Keratinocyte (primary cell): ENCODE results near the gene WDR7. TPM values are rescaled to one million over a fixed set of nuclear protein-coding genes. Genes with fewer than 3 reads are reported as not detected.

Source experiments
- DNase-seq: peaks from one replicate; pipeline ENCODE4 v3.0.0-alpha.2; 2011; ENCODE audit warnings: low read depth, missing footprints, low spot score
- FAIRE-seq: peaks from 2 replicates; lab custom pipeline; 2011; peaks lifted over from hg19 to GRCh38; lab: Jason Lieb, UNC
- H2AFZ ChIP-seq: 2 replicates; pipeline ENCODE4 v1.6.0; 2012; ENCODE audit warnings: low read length, control low read depth, inconsistent platforms; ENCODE audit not compliant: control insufficient read depth
- H3K27ac ChIP-seq: 2 replicates; pipeline ENCODE4 v1.5.1; 2011; ENCODE audit warnings: low read length; ENCODE audit not compliant: control insufficient read depth, insufficient read depth
- H3K27me3 ChIP-seq: 3 replicates; pipeline ENCODE4 v1.6.0; 2011; ENCODE audit warnings: low read length; ENCODE audit not compliant: control insufficient read depth, insufficient read depth; ENCODE audit errors: extremely low read depth
- H3K36me3 ChIP-seq, 2 experiments: 2 replicates in 1 of 2; 3 replicates in 1 of 2; pipeline ENCODE4 v1.5.1; 2011; ENCODE audit warnings: low read length in 2 of 2, mild to moderate bottlenecking in 1 of 2; ENCODE audit not compliant: control insufficient read depth in 2 of 2, insufficient read depth in 2 of 2; ENCODE audit errors: extremely low read depth in 1 of 2
- H3K4me1 ChIP-seq: 3 replicates; pipeline ENCODE4 v1.5.1; 2011; ENCODE audit warnings: low read length; ENCODE audit not compliant: control insufficient read depth, insufficient read depth; ENCODE audit errors: extremely low read depth
- H3K4me2 ChIP-seq: 3 replicates; pipeline ENCODE4 v1.6.0; 2011; ENCODE audit warnings: low read depth, low read length; ENCODE audit not compliant: control insufficient read depth, insufficient read depth; ENCODE audit errors: extremely low read depth
- H3K4me3 ChIP-seq, 3 experiments: fragments of 200-600 bp in 1 of 3; sonication (generic) in 1 of 3; 2 replicates in 2 of 3; 3 replicates in 1 of 3; pipeline ENCODE4 v1.5.1; 2011 to 2016; ENCODE audit warnings: low read length in 3 of 3, mild to moderate bottlenecking in 3 of 3, control low read depth in 2 of 3, inconsistent platforms in 1 of 3, low read depth in 1 of 3, mixed read lengths in 1 of 3, mixed run types in 1 of 3, moderate library complexity in 1 of 3; ENCODE audit not compliant: control insufficient read depth in 2 of 3, insufficient read depth in 2 of 3; ENCODE audit errors: extremely low read depth in 1 of 3
- H3K79me2 ChIP-seq: 2 replicates; pipeline ENCODE4 v1.6.0; 2012; ENCODE audit warnings: low read length; ENCODE audit not compliant: control insufficient read depth, insufficient read depth
- H3K9ac ChIP-seq: 3 replicates; pipeline ENCODE4 v1.6.0; 2011; ENCODE audit warnings: low read length; ENCODE audit not compliant: control insufficient read depth, insufficient read depth; ENCODE audit errors: extremely low read depth
- H3K9me1 ChIP-seq: 3 replicates; pipeline ENCODE4 v1.6.0; 2011; ENCODE audit warnings: low read length; ENCODE audit not compliant: control insufficient read depth, insufficient read depth; ENCODE audit errors: extremely low read depth
- H3K9me3 ChIP-seq: 2 replicates; pipeline ENCODE4 v1.5.1; 2012; ENCODE audit warnings: low read depth, low read length; ENCODE audit not compliant: control insufficient read depth
- H4K20me1 ChIP-seq: 3 replicates; pipeline ENCODE4 v1.6.0; 2011; ENCODE audit warnings: low read length; ENCODE audit not compliant: control insufficient read depth, insufficient read depth; ENCODE audit errors: extremely low read depth
- CTCF ChIP-seq, 3 experiments: IDR thresholded peaks in 1 of 3; conservative IDR thresholded peaks in 1 of 3; optimal IDR thresholded peaks in 1 of 3; 2 replicates in 2 of 3; 3 replicates in 1 of 3; pipeline versions ENCODE3 to v1.5.1; 2011; ENCODE audit warnings: low read length in 3 of 3, mild to moderate bottlenecking in 3 of 3, moderate library complexity in 2 of 3, control low read depth in 1 of 3, inconsistent platforms in 1 of 3; ENCODE audit not compliant: insufficient read depth in 2 of 3; ENCODE audit errors: extremely low read depth in 1 of 3
- EZH2 ChIP-seq: IDR thresholded peaks from one replicate; pipeline ENCODE4 v1.6.1; 2012; ENCODE audit warnings: inconsistent platforms, mild to moderate bottlenecking, low read length, moderate library complexity
- dilution Hi-C: fragments of 300-500 bp; cut with MboI; formaldehyde crosslinking; loops from one replicate; pipeline ENCODE4 v1.7.0; 2020; ENCODE audit warnings: low sequenced_read_pairs; ENCODE audit not compliant: extremely low pct_ligation_motif_present
- polyA plus RNA-seq, 5 experiments: library from polyadenylated mRNA; depleted of rRNA in 3 of 5; stranded (reverse) in 3 of 5; stranded (forward) in 1 of 5; unstranded in 1 of 5; fragments of >200 nt; gene quantifications; 1 replicate in 1 of 5; 2 replicates in 3 of 5; 3 replicates in 1 of 5; pipeline versions ENCODE4 v1.2.1 to v1.2.3, GENCODE V29; 2011 to 2012; ENCODE audit warnings: missing spikeins in 2 of 5, low read depth in 1 of 5, low replicate concordance in 1 of 5

WDR7 gene
- polyA plus RNA-seq, 1 donor (not counting 4 experiments of a cell fraction or from before 2014, with no cell fraction given) = 6.9 TPM

DNA sequence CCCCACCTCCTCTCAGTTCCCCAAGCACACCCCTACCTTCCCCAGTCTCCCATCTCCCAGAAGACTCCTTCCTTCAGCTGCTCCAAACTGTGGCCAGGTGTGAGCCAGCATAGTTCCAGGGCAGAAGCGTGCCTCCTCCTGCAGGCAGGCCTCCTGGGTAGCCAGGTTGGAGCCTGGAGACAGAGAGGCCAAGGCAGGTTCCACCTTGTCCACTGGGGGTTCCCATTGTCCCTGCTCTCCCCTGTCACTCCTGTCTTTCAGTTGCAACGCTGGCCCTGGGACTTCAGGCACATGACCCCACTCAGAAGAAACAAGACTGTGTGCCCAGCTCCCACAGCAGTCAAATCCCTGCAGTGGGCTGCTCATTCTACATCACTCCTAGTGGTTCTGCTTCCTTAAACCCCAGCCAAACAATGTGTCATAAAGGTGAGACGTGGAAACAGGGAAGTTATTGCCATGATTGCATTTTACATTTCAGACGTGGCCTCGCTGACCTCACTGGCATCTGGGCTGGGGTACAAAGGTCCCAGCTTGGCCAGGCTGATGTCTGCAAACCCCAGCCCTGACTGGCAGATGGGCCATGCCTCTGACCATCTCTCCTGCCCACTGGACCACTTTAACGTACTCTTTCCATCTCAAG lies 399.3 kb downstream of the WDR7 start:
- Histone ChIP-seq H3K27ac (no peak overlapping the region), H4K20me1 (no peaks in the 10 kb centered on the region), H3K9me3 (no peaks in the 10 kb centered on the region), H3K4me2 (no peak overlapping the region), H3K4me3 (no peak overlapping the region), H3K9ac (no peak overlapping the region), H2AFZ (no peak overlapping the region), H3K4me1 (no peaks in the 10 kb centered on the region), H3K79me2 (no peaks in the 10 kb centered on the region), H3K36me3 (no peaks in the 10 kb centered on the region), H3K9me1 (no peaks in the 10 kb centered on the region), H3K27me3 (no peaks in the 10 kb centered on the region)
- no peak for FAIRE-seq
- dilution Hi-C loops = no loop called here
- no peak for DNase-seq
- no peak for TF ChIP-seq EZH2
- no peak for TF ChIP-seq CTCF (optimal IDR thresholded peaks at IDR 0.05 in 1 of 3, IDR thresholded peaks at IDR 0.05 in 1 of 3, conservative IDR thresholded peaks at IDR 0.05 in 1 of 3; ENCODE audit: extremely low read depth in 1 of 3, insufficient read depth in 2 of 3, low read length in 3 of 3)

- no peaks in the 10 kb centered on the region for H3K9me1 ChIP-seq
- no peak overlapping the region for H3K4me2 ChIP-seq
- no peaks in the 10 kb centered on the region for H3K27me3 ChIP-seq
- dilution Hi-C loops = no loop called here
- no peak overlapping the region for H2AFZ ChIP-seq
- DNase-seq (no peak), FAIRE-seq (no peak)
- no peaks in the 10 kb centered on the region for H4K20me1 ChIP-seq
- TF ChIP-seq CTCF (optimal IDR thresholded peaks at IDR 0.05 in 1 of 3, IDR thresholded peaks at IDR 0.05 in 1 of 3, conservative IDR thresholded peaks at IDR 0.05 in 1 of 3; ENCODE audit: extremely low read depth in 1 of 3, insufficient read depth in 2 of 3, low read length in 3 of 3) (no peak), EZH2 (no peak)
- no peaks in the 10 kb centered on the region for H3K36me3 ChIP-seq
- H3K9me3 ChIP-seq = no peaks in the 10 kb centered on the region
- H3K4me3 ChIP-seq = no peak overlapping the region
- no peak overlapping the region for H3K9ac ChIP-seq
- no peaks in the 10 kb centered on the region for H3K79me2 ChIP-seq
- no peaks in the 10 kb centered on the region for H3K4me1 ChIP-seq
- H3K27ac ChIP-seq = no peak overlapping the region
Measured at GRCh38 chr18:57051021-57051656, 400.0 kb downstream of the WDR7 start.
